HTERT RPE-1 (cell line): ENCODE results near the gene NPIPB6.
"Not testable (repeated sequence)": the region's sequence is repeated elsewhere in the genome, so short reads cannot be mapped to it uniquely, and the experiment has no call there.

ENCODE experiments used
- in situ Hi-C: fragments of 300-500 bp; cut with MboI; formaldehyde crosslinking; loops from 4 replicates; pipeline ENCODE4 v1.14.3; 2020; ENCODE audit warnings: low sequenced_read_pairs

NPIPB6 gene

DNA sequence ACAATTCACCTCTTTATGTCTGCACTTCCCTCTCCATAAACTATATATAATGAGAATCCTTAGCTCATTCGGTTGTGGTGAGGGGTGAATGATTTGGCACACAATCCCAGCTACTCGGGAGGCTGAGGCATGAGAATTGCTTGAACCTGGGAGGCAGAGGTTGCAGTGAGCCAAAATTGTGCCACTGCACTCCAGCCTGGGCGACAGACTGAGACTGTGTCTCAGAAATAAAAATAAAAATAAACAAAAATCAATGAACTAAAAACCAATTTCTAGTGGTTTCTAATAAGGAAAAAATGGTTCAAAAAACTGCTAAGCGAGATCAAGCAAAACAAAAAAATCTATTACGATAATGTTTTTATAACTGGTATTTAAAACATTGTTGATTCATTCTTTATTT lies at the start of gene NPIPB6:
Gene NPIPB6 (minus strand): TSS at position 101 of the 400 bp plus-strand sequence. CDS start 686 bp downstream, outside the sequence.
- in situ Hi-C loops = not testable (repeated sequence)

DNA sequence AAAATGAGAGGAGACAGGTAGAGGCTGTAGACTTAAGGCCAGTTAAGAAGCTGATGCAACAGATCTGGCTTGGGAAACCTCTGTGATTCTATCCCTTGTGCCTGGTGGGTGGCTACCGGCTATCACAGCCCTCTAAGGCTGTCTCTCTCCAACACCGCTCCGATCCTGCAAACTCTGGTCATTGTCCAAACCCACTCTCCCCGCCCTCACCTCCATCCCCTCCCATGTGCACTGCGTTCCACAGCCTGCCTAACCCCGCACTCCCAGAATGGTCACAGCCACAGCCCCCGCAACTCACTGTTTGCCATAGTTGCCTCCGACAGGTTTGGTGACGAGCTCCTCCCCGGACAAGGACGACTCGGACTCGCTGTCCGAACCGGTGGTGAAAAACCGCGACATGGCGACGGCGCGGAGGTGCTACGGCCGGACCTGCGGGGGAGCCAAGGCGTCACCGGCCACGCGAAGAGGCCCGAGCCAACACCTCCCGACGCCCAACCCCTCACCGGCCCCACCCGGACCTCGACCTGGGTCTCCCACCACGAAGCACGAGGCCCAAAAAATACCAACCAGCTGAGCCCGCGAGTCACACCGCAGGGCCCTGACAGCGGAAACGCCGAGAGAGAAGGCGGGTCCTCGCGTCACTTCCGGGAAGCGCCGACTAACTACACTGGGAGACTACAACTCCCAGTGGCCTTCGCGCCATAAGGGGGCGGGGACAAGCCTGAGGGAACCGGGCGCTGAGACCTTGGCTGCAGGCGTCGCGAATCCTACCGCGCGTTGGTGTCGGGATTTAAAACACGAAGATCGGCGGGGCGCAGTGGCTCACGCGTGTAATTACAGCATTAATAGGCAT lies 40.1 kb upstream of the NPIPB6 start, which contains the start of gene EIF3CL:
Gene EIF3CL (minus strand): TSS at position 622 of the 853 bp plus-strand sequence. CDS start 223 bp downstream, at position 399.
- in situ Hi-C loops = not testable (repeated sequence)

DNA sequence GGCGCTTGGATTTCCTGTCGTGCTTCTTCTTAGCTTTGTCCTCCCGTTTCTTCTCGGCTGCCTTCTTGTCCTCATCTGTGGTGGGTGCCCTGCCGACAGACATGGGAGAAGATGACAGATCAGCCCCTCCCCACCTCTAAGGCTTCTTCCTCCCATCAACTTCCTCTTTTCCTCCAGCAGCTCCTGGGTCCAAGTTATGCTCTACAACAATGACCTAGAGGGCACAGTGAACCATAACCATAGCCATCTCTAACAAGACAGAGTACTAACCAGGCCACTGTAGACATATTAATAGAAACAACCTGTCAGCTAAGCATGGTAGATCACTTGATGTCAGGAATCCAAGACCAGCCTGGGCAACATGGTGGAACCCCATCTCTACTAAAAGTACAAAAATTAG lies 28.7 kb upstream of the NPIPB6 start:
- in situ Hi-C loops = not testable (repeated sequence)

DNA sequence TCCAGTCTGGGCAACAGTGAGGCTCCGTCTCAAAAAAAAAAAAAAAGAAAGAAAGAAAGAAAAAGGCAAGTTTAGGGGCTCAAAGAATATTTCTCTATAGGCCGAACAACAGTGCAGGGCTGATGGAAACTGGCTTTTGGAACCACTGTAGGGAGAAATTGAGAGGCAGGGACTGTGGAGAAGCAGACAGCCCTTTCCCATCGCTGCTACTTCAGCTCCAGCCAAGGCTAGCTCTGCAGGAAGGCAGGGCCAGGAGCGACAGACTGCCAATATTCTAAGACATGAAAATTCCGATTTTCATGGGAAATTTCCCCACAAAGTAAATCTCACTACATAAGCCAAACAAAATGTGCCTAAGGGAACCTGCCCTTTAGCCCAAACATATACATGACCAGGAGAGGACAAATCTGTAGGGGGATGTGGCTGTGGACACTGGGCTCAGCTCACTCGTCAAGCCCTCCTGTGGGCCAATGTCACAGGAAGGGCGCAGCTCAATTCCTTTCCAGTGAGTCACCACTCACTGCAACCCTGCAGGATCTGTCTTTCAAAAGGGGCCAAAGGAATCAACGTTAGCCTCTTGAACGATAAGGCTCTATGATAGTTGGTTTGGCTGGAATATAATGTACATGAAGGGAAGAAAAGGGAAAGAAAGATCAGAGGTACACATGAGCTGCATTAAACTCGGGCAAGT lies 19.0 kb upstream of the NPIPB6 start:
- in situ Hi-C loops = not testable (repeated sequence)

DNA sequence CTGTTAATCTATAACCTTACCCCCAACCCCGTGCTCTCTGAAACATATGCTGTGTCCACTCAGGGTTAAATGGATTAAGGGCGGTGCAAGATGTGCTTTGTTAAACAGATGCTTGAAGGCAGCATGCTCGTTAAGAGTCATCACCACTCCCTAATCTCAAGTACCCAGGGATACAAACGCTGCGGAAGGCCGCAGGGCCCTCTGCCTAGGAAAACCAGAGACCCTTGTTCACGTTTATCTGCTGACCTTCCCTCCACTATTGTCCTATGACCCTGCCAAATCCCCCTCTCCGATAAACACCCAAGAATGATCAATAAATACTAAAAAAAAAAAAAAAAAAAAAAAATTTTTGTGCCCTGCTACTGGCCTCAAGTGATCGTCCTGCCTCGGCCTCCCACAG lies 14.5 kb upstream of the NPIPB6 start:
- in situ Hi-C loops = not testable (repeated sequence)

DNA sequence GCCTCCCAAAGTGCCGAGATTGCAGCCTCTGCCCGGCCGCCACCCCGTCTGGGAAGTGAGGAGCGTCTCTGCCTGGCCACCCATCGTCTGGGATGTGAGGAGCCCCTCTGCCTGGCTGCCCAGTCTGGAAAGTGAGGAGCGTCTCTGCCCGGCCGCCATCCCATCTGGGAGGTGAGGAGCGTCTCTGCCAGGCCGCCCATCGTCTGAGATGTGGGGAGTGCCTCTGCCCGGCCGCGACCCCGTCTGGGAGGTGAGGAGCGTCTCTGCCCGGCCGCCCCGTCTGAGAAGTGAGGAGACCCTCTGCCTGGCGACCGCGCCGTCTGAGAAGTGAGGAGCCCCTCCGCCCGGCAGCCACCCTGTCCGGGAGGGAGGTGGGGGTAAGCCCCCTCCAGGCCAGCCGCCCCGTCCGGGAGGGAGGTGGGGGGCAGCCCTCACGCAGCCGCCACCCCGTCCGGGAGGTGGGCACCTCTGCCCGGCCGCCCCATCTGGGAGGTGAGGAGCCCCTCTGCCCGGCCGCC lies 13.9 kb upstream of the NPIPB6 start:
- in situ Hi-C loops = not testable (repeated sequence)

DNA sequence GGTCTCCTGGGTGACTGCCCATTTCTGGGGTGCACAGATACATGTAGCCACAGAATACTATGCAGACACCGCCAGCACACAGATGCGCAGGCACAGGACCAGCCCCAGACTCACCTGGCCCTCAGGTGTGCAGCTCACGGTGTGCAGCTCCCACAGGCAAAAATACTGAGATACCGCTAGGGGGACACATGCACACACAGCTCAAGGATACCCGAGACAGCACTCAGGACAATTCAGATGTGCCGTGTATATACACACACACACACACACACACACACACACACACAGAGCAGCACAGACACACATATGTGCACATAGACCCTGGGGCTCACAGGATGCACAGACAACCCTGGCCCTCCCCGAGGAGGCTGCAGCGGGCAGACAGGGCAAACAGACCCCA lies 11.8 kb upstream of the NPIPB6 start:
- in situ Hi-C loops = not testable (repeated sequence)

DNA sequence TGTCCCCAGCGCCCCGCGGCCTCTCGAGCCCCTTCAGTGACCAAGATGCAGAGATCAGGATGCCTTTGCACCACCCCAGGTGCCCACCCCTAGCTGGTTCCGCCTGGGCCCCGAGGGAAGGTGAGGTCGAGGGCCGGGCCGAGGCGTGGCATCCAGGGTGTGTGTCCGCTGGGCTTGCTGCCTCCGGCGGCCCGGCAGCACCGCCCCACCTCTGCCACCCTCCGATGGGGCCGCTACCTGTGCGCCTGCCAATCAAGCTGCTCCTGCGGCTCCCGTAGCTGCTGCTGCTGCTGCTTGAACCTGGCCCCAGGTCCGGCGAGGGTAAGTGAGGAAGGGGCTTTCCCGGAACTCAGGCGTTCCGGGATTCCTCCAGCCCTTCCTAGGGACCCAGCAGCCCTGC lies 11.0 kb upstream of the NPIPB6 start:
- in situ Hi-C loops = not testable (repeated sequence)

DNA sequence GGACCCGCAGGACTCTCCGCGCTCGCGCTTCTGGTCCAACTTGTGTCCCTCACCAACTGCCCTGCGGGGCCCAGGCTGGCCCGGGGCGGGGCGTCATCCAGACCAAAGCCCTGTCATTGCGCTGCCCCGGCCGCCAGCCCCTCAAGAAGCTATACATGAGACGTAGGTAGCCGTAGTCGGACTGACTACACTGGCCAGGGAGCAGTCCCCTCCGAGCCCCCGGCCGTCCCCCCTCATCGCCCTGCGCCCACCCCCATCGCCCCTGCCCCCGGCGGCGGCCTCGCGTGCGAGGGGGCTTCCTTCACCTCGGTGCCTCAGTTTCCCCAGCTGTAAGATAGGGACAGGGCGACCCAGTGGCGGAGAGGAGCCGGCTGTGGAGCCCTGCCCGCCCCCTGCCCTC lies 4.6 kb upstream of the NPIPB6 start:
- in situ Hi-C loops = not testable (repeated sequence)

DNA sequence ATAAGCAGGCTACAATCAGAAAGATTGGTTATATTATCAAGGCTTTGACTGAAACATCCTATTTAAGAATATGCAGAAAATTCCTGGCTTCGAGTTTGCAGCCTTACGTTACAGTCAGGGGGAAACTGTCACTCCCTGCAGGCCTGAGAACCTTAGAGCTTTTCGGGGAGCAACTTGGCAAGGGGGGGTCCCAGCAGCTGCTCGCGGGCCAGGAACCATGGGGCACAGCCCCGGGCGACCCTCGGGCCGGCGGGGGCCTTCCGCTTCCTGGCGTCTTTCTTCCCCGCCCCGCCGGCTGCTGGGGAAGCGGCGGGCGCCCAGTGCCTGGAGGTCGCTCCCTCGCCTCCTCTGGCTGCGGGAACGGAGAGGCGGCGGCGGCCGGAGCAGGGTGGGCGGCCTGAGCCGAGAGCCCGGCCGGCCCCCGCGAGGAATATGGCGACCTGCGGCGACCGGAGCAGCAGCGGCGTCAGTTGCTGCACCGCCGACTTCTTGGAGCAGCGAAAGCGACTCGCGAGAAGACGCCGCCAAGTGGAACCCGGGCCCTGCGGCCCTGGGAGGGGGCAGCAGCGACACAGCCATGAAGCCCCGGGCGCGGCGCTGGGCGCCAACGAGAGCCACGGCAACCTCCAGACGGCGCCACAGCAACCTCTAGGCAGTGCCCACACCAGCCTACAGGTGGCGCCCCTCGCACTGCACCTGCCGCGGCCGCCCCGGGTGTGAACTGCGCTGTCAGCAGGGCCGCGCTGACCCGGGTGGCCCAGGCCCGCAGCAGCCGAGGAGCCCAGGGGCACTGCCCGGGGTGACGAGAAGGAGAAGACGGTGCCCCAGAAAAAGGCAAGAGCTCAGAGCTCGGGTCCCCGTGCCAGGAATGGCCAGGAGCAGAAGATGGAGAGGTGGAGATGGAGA lies 1.2 kb upstream of the NPIPB6 start:
- in situ Hi-C loops = not testable (repeated sequence)

DNA sequence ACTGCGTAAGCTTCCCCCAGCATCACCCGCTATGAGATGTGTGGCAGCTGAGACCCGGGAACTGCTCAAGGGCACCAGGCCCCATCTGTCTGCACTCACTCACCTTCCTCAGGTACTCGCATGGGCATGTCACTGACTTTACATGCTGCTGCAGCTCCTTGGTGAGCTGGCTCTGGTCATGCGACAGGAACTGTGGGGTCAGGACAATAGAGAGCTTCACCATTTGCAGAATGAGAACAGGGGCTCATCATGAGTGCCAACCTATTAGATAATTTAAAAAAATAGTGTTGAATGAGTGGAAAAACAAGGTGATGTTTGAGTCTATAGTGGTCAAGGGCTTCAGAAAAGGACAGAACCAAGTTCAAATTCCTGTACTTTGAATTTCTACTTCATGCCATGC lies 708 bp downstream of the NPIPB6 start:
- in situ Hi-C loops = not testable (repeated sequence)

DNA sequence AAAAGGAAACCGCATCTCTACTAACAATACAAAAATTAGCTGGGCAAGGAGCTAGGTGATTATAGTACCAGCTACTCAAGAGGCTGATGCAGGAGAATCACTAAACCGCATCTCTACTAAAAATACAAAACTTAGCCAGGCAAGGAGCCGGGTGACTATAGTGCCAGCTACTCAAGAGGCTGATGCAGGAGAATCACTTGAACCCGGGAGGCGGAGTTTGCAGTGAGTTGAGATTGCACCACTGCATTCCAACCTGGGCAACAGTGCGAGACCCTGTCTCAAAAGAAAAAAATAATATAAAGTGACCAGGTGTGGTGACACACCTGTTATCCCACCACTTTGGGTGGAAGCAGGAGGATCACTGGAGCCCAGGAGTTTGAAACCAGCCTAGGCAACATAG lies 25.1 kb downstream of the NPIPB6 start:
- in situ Hi-C loops = not testable (repeated sequence)

DNA sequence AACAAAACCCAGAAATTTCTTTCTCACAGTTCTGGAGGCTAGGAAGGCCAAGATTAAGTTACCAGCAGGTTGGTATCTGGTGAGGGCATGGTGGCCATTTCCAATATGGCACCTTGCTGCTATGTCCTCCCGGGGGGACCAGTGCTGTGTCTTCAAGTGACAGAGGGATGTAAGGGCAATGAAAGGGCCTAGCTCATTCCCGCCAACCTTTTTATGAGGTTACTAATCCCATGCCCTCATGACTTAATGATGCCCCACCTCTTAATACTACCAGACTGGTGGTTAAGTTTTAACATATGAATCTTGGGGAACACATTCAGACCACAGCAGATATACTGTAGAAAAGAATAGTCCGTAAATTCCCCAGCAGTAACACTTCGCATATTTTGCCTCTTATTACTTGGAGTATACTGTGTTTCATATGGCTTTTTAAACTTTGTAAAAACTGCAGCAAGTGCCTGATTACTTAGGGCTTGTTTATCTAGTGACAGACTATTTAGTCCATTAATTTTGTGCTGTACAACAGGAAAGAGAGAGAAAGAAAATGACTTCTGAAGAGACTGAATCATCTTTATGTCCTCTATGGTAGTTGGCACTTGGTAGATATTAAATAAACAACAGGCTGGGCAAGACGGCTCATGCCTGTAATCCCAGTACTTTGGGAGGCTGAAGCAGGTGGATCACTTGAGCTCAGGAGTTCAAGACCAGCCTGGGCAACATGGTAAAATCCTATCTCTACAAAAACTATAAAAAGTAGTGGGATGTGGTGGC lies 26.2 kb downstream of the NPIPB6 start:
- in situ Hi-C loops = not testable (repeated sequence)

DNA sequence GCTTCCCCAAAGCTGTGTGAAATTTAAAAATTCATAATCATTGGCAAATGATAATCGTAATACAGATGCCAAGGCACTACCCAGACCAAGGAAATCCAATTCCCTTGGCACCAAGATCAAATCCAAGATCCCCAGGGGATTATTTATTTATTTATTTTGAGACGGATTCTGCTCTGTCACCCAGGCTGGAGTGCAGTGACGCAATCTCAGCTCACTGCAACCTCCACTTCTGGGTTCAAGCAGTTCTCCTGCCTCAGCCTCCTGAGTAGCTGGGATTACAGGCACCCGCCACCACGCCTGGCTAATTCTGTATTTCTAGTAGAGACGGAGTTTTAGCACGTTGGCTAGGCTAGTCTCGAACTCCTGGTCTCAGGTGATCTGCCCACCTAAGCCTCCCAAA lies 27.6 kb downstream of the NPIPB6 start:
- in situ Hi-C loops = not testable (repeated sequence)

DNA sequence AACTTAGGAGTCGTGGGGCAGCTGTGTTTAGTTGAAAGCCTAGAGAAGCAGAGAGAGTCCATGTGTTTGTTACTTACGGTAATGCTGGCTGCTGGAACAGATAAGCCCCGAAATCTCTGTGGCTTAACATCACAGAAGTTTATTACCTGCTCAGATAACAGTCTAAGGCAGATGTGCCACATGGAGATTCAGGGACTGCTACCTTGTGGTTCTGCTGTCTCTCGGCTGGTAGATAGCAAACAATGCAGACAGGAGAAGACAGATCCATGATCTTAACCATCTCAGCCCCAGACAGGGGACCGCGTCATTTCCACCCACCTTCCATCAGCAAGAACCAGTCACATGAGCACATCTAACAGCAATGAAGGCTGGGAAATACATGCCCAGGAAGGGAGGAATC lies 30.7 kb downstream of the NPIPB6 start:
- in situ Hi-C loops = not testable (repeated sequence)

DNA sequence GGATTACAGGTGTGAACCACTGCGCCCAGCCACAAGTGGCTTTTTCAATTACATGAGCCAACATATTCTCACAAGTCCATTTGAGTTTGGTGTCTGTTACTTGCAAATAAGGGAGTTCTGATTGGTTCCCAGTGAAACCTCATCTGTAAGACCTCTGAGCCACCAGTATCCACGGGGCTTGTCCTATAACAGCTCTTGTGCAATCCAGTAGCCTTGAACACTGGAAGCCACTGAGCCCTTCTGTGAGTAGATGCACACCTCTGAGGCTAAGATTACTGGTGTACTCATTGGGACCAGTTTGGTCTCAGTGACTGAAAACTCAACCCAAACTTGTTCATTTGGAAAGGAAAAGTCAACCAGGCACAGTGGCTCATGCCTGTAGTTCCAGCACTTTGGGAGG lies 32.3 kb downstream of the NPIPB6 start:
- in situ Hi-C loops = not testable (repeated sequence)

DNA sequence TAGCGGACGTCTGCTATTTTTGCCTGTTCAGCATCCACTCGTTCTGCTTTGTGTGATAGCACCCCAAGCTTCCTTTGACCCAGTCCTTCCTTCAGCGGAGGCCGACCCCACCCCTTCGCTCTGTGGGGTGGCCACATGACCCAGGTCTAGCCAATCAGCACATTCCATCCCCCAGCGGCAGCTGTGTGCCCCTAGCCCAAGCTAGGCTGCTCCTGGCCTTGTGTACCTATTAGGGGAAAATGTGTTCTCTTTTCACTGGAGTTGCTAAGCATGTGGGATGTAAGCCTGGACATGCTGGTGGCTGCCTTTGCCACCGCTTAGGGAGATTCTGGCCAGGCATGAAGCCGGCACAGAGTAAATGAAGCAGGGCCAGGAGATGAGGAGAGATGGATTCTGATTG lies 33.1 kb downstream of the NPIPB6 start:
- in situ Hi-C loops = not testable (repeated sequence)

DNA sequence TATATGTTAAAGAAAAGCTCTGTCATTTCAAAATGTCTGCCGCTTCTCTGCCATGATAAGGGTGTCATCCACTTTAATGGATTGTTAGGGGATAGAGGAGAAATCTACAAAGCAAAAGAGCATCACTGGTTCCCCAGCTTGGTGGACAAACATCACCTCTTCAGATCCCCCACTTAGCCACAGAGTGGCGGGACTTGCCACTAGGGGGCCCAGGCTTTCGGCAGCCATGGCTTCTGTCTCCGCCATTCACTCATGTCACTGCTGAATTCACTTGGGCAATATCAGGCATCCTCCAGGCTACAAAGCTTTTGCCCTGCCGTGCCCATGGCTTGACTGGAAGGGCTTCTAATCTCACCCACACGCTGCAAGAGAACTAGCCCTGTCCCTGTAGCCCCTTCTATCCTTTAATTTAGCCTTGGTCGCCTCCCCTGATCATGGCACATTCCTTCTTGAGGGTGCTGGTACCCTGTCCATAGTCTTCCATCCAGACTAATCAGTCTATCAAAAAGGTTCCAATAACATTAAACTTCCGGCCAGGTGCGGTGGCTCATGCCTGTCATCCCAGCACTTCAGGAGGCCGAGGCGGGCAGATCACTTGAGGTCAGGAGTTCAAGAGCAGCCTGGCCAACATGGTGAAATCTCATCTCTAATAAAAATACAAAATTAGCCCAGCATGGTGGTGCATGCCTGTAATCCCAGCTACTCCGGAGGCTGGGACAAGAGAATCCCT lies 36.3 kb downstream of the NPIPB6 start:
- in situ Hi-C loops = no loop called here

DNA sequence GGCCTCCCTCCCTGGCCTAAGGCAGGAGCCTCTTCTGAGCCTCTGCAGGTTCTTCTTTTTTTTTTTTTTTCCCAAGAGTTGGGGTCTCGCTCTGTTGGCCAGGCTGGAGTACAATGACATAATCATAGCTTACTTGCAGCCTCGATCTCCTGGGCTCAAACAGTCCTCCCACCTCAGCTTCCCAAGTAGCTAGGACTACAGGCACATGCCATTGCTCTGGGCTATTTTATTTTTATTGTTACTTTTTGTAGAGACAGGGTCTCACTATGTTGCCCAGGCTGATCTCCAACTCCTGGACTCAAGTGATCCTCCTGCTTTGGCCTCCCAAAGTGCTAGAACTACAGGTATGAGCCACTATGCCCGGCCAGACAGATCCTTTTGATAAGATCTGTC lies 38.4 kb downstream of the NPIPB6 start:
- in situ Hi-C loops = no loop called here
